GM12878 (cell line): ENCODE data around the gene MAB21L3. TPM values are rescaled to one million over a fixed set of nuclear protein-coding genes. Genes with fewer than 3 reads are reported as not detected.

Source experiments
- ATAC-seq: fragments of 200-7000 bp; cut with Tn5 transposase; 3 replicates; pipeline ENCODE4 v1.9.1; 2020; ENCODE audit warnings: mild to moderate bottlenecking, moderate library complexity
- BruUV-seq: library from RNA; stranded (reverse); fragments of 400-500 nt; replicated peaks from 2 replicates; lab custom pipeline; 2021; lab: Mats Ljungman, UMichigan
- CTCF ChIA-PET: fragments of 300-600 bp; sonication (Branson Sonifier 250); formaldehyde crosslinking; extraction: SDS; loops from one replicate; lab custom pipeline; 2021; ENCODE audit warnings: inconsistent platforms; lab: Yijun Ruan, JAX
- POLR2A ChIA-PET: fragments of 350-600 bp; formaldehyde crosslinking; extraction: SDS; loops from one replicate; lab custom pipeline; 2021; ENCODE audit warnings: inconsistent platforms; lab: Charles Lee
- RAD21 ChIA-PET: fragments of 300-600 bp; sonication (Branson Sonifier 250); formaldehyde crosslinking; loops from one replicate; lab custom pipeline; 2023; ENCODE audit warnings: antibody characterized with exemption; ENCODE audit not compliant: unreplicated experiment; lab: Charles Lee
- SMC1A ChIA-PET: fragments of 300-600 bp; sonication (Branson Sonifier 250); formaldehyde crosslinking; loops from one replicate; lab custom pipeline; 2023; ENCODE audit not compliant: unreplicated experiment, uncharacterized antibody; lab: Charles Lee
- DNase-seq: peaks from one replicate; pipeline ENCODE4 v3.0.0-alpha.2; 2011; ENCODE audit warnings: low read depth, low spot score
- FAIRE-seq: peaks from 3 replicates; lab custom pipeline; 2011; peaks lifted over from hg19 to GRCh38; lab: Jason Lieb, UNC
- H2AFZ ChIP-seq: 2 replicates; pipeline ENCODE4 v1.6.0; 2011; ENCODE audit warnings: low read depth, low read length, control low read depth; ENCODE audit not compliant: control insufficient read depth
- H3K27ac ChIP-seq: 2 replicates; pipeline ENCODE4 v1.5.1; 2011; ENCODE audit warnings: control low read depth; ENCODE audit not compliant: control insufficient read depth, insufficient read depth
- H3K27me3 ChIP-seq, 2 experiments: replicated peaks in 1 of 2; 2 replicates each; pipeline versions ENCODE4 v1.6.0 to v1.6.1; 2011; ENCODE audit warnings: low read length in 1 of 2; ENCODE audit not compliant: control insufficient read depth in 2 of 2, insufficient read depth in 2 of 2
- H3K36me3 ChIP-seq, 2 experiments: 2 replicates each; pipeline ENCODE4 v1.5.1; 2011; ENCODE audit warnings: low read length in 1 of 2; ENCODE audit not compliant: control insufficient read depth in 2 of 2, insufficient read depth in 2 of 2
- H3K4me1 ChIP-seq: 2 replicates; pipeline ENCODE4 v1.6.1; 2011; ENCODE audit warnings: mild to moderate bottlenecking, low read length, moderate library complexity, mixed read lengths; ENCODE audit not compliant: control insufficient read depth, insufficient read depth
- H3K4me2 ChIP-seq: 2 replicates; pipeline ENCODE4 v1.6.0; 2011; ENCODE audit warnings: control low read depth; ENCODE audit not compliant: control insufficient read depth, insufficient read depth
- H3K4me3 ChIP-seq: fragments of 200-600 bp; sonication (generic); 2 replicates; pipeline ENCODE4 v1.5.1; 2016
- H3K79me2 ChIP-seq: 2 replicates; pipeline ENCODE4 v1.6.0; 2011; ENCODE audit warnings: low read length; ENCODE audit not compliant: control insufficient read depth, insufficient read depth
- H3K9ac ChIP-seq: 2 replicates; pipeline ENCODE4 v1.8.0; 2011; ENCODE audit warnings: low read length, control low read depth, mixed read lengths; ENCODE audit not compliant: control insufficient read depth, insufficient read depth
- H3K9me3 ChIP-seq: replicated peaks from 3 replicates; pipeline ENCODE4 v1.5.1; 2011; ENCODE audit warnings: mild to moderate bottlenecking, low read length; ENCODE audit not compliant: control insufficient read depth, insufficient read depth
- H4K20me1 ChIP-seq: 2 replicates; pipeline ENCODE4 v1.6.0; 2011; ENCODE audit not compliant: control insufficient read depth, insufficient read depth
- CBFB ChIP-seq: IDR thresholded peaks from 2 replicates; pipeline ENCODE4 v1.6.1; 2016; ENCODE audit warnings: antibody characterized with exemption, low read depth
- CHD1 ChIP-seq: IDR thresholded peaks from 2 replicates; pipeline ENCODE4 v1.6.1; 2012; ENCODE audit warnings: low read depth, low read length, improper control_type of control experiment
- EED ChIP-seq: sonication (generic); IDR thresholded peaks from 2 replicates; pipeline ENCODE4 v1.6.1; 2016; ENCODE audit warnings: antibody characterized with exemption, low read depth
- FOXM1 ChIP-seq: IDR thresholded peaks from 2 replicates; pipeline ENCODE4 v1.6.1; 2012; ENCODE audit warnings: low read depth, mild to moderate bottlenecking, inconsistent platforms, low read length, moderate library complexity
- HCFC1 ChIP-seq: fragments of 150-350 bp; IDR thresholded peaks from 2 replicates; pipeline ENCODE4 v1.6.1; 2014; ENCODE audit warnings: low read length
- JUNB ChIP-seq: IDR thresholded peaks from 2 replicates; pipeline ENCODE4 v1.6.1; 2016; ENCODE audit warnings: antibody characterized with exemption, mild to moderate bottlenecking
- JUND ChIP-seq: IDR thresholded peaks from 2 replicates; pipeline ENCODE4 v1.6.1; 2012; ENCODE audit warnings: low read depth, mild to moderate bottlenecking, low read length, improper control_type of control experiment, moderate library complexity
- MEF2A ChIP-seq: IDR thresholded peaks from 2 replicates; pipeline ENCODE4 v1.6.1; 2011; ENCODE audit warnings: low read depth, mild to moderate bottlenecking, low read length, moderate library complexity; ENCODE audit not compliant: insufficient read depth
- MEF2B ChIP-seq: fragments of 450-650 bp; IDR thresholded peaks from 2 replicates; pipeline ENCODE4 v1.6.1; 2018; ENCODE audit warnings: mild to moderate bottlenecking, moderate library complexity; ENCODE audit not compliant: partially characterized antibody, poor library complexity, severe bottlenecking
- MYB ChIP-seq: fragments of 150-350 bp; IDR thresholded peaks from 2 replicates; pipeline ENCODE4 v1.6.1; 2014; ENCODE audit warnings: mild to moderate bottlenecking, low read depth, low read length, borderline replicate concordance
- NFXL1 ChIP-seq: fragments of 450-650 bp; IDR thresholded peaks from 2 replicates; pipeline ENCODE4 v1.6.1; 2017; ENCODE audit warnings: antibody characterized with exemption, mild to moderate bottlenecking, borderline replicate concordance
- POLR2A ChIP-seq: IDR thresholded peaks from 2 replicates; pipeline ENCODE4 v1.6.1; 2011; ENCODE audit warnings: low read depth, mild to moderate bottlenecking, low read length
- RAD51 ChIP-seq: fragments of 450-650 bp; IDR thresholded peaks from 2 replicates; pipeline ENCODE4 v1.6.1; 2016; ENCODE audit warnings: moderate library complexity, mild to moderate bottlenecking, inconsistent platforms
- RFX5 ChIP-seq: IDR thresholded peaks from 2 replicates; pipeline ENCODE4 v1.6.1; 2011; ENCODE audit warnings: low read depth, low read length, improper control_type of control experiment
- SIN3A ChIP-seq: IDR thresholded peaks from 2 replicates; pipeline ENCODE4 v1.6.1; 2012; ENCODE audit warnings: low read depth, low read length, improper control_type of control experiment
- SMAD5 ChIP-seq: IDR thresholded peaks from 2 replicates; pipeline ENCODE4 v1.6.1; 2016; ENCODE audit warnings: antibody characterized with exemption, low read depth
- WGBS: methylation state at CpG from one replicate; pipeline ENCODE4 v1.1.6; 2016; ENCODE audit warnings: low lambda C conversion rate; ENCODE audit not compliant: insufficient replicate concordance, insufficient coverage; ENCODE audit errors: missing lambda C conversion rate; 5-methylcytosine and 5-hydroxymethylcytosine counted together
- in situ Hi-C: fragments of 300-500 bp; cut with MboI; formaldehyde crosslinking; loops from 9 replicates; pipeline ENCODE4 v1.14.3; 2018; ENCODE audit warnings: mixed read lengths
- intact Hi-C: fragments of 100-400 bp; cut with micrococcal nuclease; formaldehyde crosslinking; loops from one replicate; pipeline ENCODE4 v1.14.2; 2022; ENCODE audit not compliant: unreplicated experiment
- polyA plus RNA-seq, 11 experiments: library from polyadenylated mRNA; depleted of rRNA in 4 of 11; unstranded in 6 of 11; stranded (reverse) in 5 of 11; fragments of >200 nt; fragmentation: Nextera tagmentation in 4 of 11; fragmentation: Illumina TruSeq in 1 of 11; extraction: Ambion mirVana in 4 of 11; extraction: Trizol in 1 of 11; gene quantifications; 1 replicate in 1 of 11; 2 replicates in 10 of 11; pipeline versions ENCODE4 v1.2.1 to v1.2.3, GENCODE V29; 2011 to 2016; ENCODE audit warnings: inconsistent platforms in 2 of 11, missing spikeins in 2 of 11, low read depth in 1 of 11
- total RNA-seq, 4 experiments: library from RNA; depleted of rRNA in 3 of 4; stranded (reverse); fragments of >200 nt in 3 of 4; fragmentation: Illumina TruSeq in 1 of 4; extraction: Trizol in 1 of 4; gene quantifications; 2 replicates each; pipeline versions ENCODE4 v1.2.1 to v1.2.3, GENCODE V29; 2013 to 2021
- TF ChIP-seq, protein P1 (sequence below): fragments of 150-350 bp; IDR thresholded peaks from 2 replicates; pipeline ENCODE4 v1.6.1; 2016; ENCODE audit warnings: low read depth, low read length
- TF ChIP-seq, protein P2 (sequence below): fragments of 450-650 bp; IDR thresholded peaks from 2 replicates; pipeline ENCODE4 v1.6.1; 2017; ENCODE audit warnings: mild to moderate bottlenecking, moderate library complexity
- TF ChIP-seq, protein P3 (sequence below): IDR thresholded peaks from 2 replicates; pipeline ENCODE4 v1.6.1; 2011; ENCODE audit warnings: low read depth, mild to moderate bottlenecking, low read length, moderate library complexity, borderline replicate concordance; ENCODE audit errors: extremely low read depth

MAB21L3 gene
- total and polyA plus RNA-seq, 10 of the 15 experiments (the other 5 are each of a cell fraction or from before 2014, with no cell fraction given), result 0.18 to 18.6 (median 1.3) TPM

DNA sequence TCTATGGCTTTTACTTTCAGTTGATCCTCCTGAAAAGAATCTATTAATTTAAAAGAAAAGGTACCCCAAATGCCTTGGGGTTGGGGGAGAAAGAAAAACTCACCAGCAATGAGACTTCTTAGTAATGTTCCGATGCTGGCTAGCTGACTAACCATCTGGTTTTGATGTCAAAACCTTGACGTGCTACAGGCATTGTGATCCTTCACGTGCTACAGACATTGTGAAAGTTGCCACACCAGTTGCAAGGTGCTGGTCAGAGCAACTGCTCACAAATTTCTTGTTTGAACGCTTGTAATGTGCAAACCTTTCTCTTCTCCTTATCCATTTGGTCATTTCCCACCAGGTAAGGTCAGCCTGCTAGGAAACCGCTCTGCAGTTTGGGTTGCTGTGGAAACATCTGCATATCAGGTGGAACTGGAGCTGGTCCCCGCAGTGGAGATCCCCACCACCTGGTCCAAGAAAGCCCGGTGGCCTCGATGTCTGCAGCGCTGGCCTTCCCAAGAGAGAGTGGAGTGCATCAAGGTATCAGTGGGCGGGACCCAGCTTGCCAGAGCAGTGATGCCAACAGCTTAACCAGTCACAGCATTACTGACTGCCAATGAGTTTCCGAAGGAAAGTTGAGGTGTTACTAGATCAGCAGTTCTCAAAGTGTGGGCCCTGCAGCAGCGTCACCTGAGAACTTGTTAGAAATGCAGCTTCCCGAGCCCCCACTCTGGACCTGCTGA lies 16.1 kb downstream of the MAB21L3 start:
- BruUV-seq, result no TSS peak
- no peak for TF ChIP-seq NFXL1
- no peak for TF ChIP-seq POLR2A
- no peak for TF ChIP-seq SIN3A
- TF ChIP-seq CBFB, result no peak
- no peak for TF ChIP-seq HCFC1
- TF ChIP-seq SMAD5, result no peak
- TF ChIP-seq, protein P1, sequence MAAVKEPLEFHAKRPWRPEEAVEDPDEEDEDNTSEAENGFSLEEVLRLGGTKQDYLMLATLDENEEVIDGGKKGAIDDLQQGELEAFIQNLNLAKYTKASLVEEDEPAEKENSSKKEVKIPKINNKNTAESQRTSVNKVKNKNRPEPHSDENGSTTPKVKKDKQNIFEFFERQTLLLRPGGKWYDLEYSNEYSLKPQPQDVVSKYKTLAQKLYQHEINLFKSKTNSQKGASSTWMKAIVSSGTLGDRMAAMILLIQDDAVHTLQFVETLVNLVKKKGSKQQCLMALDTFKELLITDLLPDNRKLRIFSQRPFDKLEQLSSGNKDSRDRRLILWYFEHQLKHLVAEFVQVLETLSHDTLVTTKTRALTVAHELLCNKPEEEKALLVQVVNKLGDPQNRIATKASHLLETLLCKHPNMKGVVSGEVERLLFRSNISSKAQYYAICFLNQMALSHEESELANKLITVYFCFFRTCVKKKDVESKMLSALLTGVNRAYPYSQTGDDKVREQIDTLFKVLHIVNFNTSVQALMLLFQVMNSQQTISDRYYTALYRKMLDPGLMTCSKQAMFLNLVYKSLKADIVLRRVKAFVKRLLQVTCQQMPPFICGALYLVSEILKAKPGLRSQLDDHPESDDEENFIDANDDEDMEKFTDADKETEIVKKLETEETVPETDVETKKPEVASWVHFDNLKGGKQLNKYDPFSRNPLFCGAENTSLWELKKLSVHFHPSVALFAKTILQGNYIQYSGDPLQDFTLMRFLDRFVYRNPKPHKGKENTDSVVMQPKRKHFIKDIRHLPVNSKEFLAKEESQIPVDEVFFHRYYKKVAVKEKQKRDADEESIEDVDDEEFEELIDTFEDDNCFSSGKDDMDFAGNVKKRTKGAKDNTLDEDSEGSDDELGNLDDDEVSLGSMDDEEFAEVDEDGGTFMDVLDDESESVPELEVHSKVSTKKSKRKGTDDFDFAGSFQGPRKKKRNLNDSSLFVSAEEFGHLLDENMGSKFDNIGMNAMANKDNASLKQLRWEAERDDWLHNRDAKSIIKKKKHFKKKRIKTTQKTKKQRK, result no peak
- no peak for TF ChIP-seq EED
- TF ChIP-seq JUND, result no peak
- TF ChIP-seq CHD1, result no peak
- TF ChIP-seq, protein P2, sequence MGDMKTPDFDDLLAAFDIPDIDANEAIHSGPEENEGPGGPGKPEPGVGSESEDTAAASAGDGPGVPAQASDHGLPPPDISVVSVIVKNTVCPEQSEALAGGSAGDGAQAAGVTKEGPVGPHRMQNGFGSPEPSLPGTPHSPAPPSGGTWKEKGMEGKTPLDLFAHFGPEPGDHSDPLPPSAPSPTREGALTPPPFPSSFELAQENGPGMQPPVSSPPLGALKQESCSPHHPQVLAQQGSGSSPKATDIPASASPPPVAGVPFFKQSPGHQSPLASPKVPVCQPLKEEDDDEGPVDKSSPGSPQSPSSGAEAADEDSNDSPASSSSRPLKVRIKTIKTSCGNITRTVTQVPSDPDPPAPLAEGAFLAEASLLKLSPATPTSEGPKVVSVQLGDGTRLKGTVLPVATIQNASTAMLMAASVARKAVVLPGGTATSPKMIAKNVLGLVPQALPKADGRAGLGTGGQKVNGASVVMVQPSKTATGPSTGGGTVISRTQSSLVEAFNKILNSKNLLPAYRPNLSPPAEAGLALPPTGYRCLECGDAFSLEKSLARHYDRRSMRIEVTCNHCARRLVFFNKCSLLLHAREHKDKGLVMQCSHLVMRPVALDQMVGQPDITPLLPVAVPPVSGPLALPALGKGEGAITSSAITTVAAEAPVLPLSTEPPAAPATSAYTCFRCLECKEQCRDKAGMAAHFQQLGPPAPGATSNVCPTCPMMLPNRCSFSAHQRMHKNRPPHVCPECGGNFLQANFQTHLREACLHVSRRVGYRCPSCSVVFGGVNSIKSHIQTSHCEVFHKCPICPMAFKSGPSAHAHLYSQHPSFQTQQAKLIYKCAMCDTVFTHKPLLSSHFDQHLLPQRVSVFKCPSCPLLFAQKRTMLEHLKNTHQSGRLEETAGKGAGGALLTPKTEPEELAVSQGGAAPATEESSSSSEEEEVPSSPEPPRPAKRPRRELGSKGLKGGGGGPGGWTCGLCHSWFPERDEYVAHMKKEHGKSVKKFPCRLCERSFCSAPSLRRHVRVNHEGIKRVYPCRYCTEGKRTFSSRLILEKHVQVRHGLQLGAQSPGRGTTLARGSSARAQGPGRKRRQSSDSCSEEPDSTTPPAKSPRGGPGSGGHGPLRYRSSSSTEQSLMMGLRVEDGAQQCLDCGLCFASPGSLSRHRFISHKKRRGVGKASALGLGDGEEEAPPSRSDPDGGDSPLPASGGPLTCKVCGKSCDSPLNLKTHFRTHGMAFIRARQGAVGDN, result no peak
- TF ChIP-seq, protein P3, sequence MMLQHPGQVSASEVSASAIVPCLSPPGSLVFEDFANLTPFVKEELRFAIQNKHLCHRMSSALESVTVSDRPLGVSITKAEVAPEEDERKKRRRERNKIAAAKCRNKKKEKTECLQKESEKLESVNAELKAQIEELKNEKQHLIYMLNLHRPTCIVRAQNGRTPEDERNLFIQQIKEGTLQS, result no peak
- no peak for TF ChIP-seq RAD51
- TF ChIP-seq RFX5, result no peak
- TF ChIP-seq MEF2B, result no peak
- no peak for TF ChIP-seq MEF2A
- no peak for TF ChIP-seq MYB
- TF ChIP-seq JUNB, result no peak
- no peak for TF ChIP-seq FOXM1
- Histone ChIP-seq H4K20me1 (no peaks in the 10 kb centered on the region), H3K27ac (no peak overlapping the region), H3K27me3 (no peaks in the 10 kb centered on the region), H3K4me1 (no peaks in the 10 kb centered on the region), H3K36me3 (peaks cover 0 to 13% of the 10 kb centered on the region in 2 experiments; a peak in 2 of 4 replicates), H3K9ac (no peak overlapping the region), H3K79me2 (no peaks in the 10 kb centered on the region), H3K4me2 (no peak overlapping the region), H3K4me3 (no peak overlapping the region), H2AFZ (no peak overlapping the region), H3K9me3 (no peaks in the 10 kb centered on the region)
- SMC1A ChIA-PET, result no interaction called here
- RAD21 ChIA-PET, result no interaction called here
- POLR2A ChIA-PET, result no interaction called here
- DNase-seq (no peak), ATAC-seq (no peak), FAIRE-seq (no peak)
- intact Hi-C loops (no loop called here), in situ Hi-C loops (no loop called here)
- CTCF ChIA-PET, result no interaction called here
- WGBS, result 46% methylated on average over 13 of the region's 13 CpGs
